Measurements from ENCODE around the gene FLAD1.

FLAD1 gene

GRCh38 chr1:155001675-155002463 lies 18.7 kb downstream of the FLAD1 start:
- TF ChIP-seq CTCF (IDR thresholded peaks at IDR 0.05; ENCODE audit: low read depth, low read length) = peak; percentile 38
- H3K4me3 ChIP-seq (replicated peaks in 1 of 2; ENCODE audit: low read depth in 2 of 2, low read length in 2 of 2) = peak overlapping the region; percentile 68 to 88
- peak; percentile 99 for DNase-seq (ENCODE audit: low read depth in 2 of 2)

- no peak for TF ChIP-seq CTCF (IDR thresholded peaks at IDR 0.05; ENCODE audit: low read depth, low read length)
- DNase-seq (ENCODE audit: low read depth in 2 of 2) = peak; percentile 29 to 36
- peak within 1 kb of the TSS; percentile 85 to 88 for H3K4me3 ChIP-seq (replicated peaks in 1 of 2; ENCODE audit: low read depth in 2 of 2, low read length in 2 of 2)
Observed at GRCh38 chr1:155002464-155003226, 19.5 kb downstream of the FLAD1 start, which contains the start of gene ZBTB7B. Gene ZBTB7B (plus strand): TSS chr1:155002802. CDS start chr1:155014661, 11,859 bp downstream.

GRCh38 chr1:155003227-155003765 lies 20.2 kb downstream of the FLAD1 start:
- peak overlapping the region; percentile 85 to 88 for H3K4me3 ChIP-seq (replicated peaks in 1 of 2; ENCODE audit: low read depth in 2 of 2, low read length in 2 of 2)
- peak in 1 of 2 donors; percentile 30 for DNase-seq (ENCODE audit: low read depth in 2 of 2)

GRCh38 chr1:155003766-155004351 lies 20.7 kb downstream of the FLAD1 start:
- peak; percentile 37 to 51 for DNase-seq (ENCODE audit: low read depth in 2 of 2)
- no peak for TF ChIP-seq CTCF (IDR thresholded peaks at IDR 0.05; ENCODE audit: low read depth, low read length)

More at GRCh38 chr1:155003227-155003765, 20.2 kb downstream of the FLAD1 start:
- TF ChIP-seq CTCF (IDR thresholded peaks at IDR 0.05; ENCODE audit: low read depth, low read length) = no peak

GRCh38 chr1:155004352-155005075 lies 21.4 kb downstream of the FLAD1 start:
- TF ChIP-seq CTCF (IDR thresholded peaks at IDR 0.05; ENCODE audit: low read depth, low read length) = no peak
- peak overlapping the region; percentile 85 to 88 for H3K4me3 ChIP-seq (replicated peaks in 1 of 2; ENCODE audit: low read depth in 2 of 2, low read length in 2 of 2)
- no peak for DNase-seq (ENCODE audit: low read depth in 2 of 2)

More at GRCh38 chr1:155003766-155004351, 20.7 kb downstream of the FLAD1 start:
- H3K4me3 ChIP-seq (replicated peaks in 1 of 2; ENCODE audit: low read depth in 2 of 2, low read length in 2 of 2) = peak overlapping the region; percentile 85 to 88

Measured in cardiac fibroblast (primary cell).